ENCODE measurements around the gene ADAMTS1. TPM values are rescaled to one million over a fixed set of nuclear protein-coding genes. Genes with fewer than 3 reads are reported as not detected.

Gene ADAMTS1
- total RNA-seq, 1 donor from 2014 or later = 141 TPM

Other genes starting within 250 kb of the ADAMTS1 start
- 8.6 and 14.1 TPM in 2 replicates for gene ADAMTS5, start 121.7 kb upstream of the ADAMTS1 start, total RNA-seq

Data from astrocyte (in vitro differentiated cells and primary cell).